Measurements from ENCODE around the gene HOXA13.

HOXA13 gene

GRCh38 chr7:27199849-27200760 is at the start of gene HOXA13:
TSS of gene HOXA13 (minus strand) at chr7:27200091. CDS start at chr7:27200077, 14 bp downstream.
- Histone ChIP-seq H2AFZ (ENCODE audit: low read depth, low read length) (peak within 1 kb of the TSS; percentile 99), H3K27me3 (ENCODE audit: low read depth, low read length) (no peaks in the 10 kb centered on the region), H3K9me3 (ENCODE audit: insufficient read depth, low read length) (no peaks in the 10 kb centered on the region), H3K4me3 (ENCODE audit: low read length) (peak within 1 kb of the TSS; percentile 56; the same call in 1 of the 2 replicates), H3K36me3 (replicated peaks; ENCODE audit: low read depth, low read length) (no peaks in the 10 kb centered on the region), H3K9ac (ENCODE audit: low read length) (peak within 1 kb of the TSS; percentile 39; the same call in 1 of the 2 replicates), H4K20me1 (ENCODE audit: insufficient read depth, low read length) (no peaks in the 10 kb centered on the region), H3K79me2 (ENCODE audit: low read length) (no peaks in the 10 kb centered on the region), H3K4me2 (ENCODE audit: low read length) (peak within 1 kb of the TSS; percentile 88), H3K27ac (ENCODE audit: low read length) (no peak within 1 kb of the TSS), H3K4me1 (ENCODE audit: low read length) (peaks cover 14% of the 10 kb centered on the region)
- TF ChIP-seq, protein P1, sequence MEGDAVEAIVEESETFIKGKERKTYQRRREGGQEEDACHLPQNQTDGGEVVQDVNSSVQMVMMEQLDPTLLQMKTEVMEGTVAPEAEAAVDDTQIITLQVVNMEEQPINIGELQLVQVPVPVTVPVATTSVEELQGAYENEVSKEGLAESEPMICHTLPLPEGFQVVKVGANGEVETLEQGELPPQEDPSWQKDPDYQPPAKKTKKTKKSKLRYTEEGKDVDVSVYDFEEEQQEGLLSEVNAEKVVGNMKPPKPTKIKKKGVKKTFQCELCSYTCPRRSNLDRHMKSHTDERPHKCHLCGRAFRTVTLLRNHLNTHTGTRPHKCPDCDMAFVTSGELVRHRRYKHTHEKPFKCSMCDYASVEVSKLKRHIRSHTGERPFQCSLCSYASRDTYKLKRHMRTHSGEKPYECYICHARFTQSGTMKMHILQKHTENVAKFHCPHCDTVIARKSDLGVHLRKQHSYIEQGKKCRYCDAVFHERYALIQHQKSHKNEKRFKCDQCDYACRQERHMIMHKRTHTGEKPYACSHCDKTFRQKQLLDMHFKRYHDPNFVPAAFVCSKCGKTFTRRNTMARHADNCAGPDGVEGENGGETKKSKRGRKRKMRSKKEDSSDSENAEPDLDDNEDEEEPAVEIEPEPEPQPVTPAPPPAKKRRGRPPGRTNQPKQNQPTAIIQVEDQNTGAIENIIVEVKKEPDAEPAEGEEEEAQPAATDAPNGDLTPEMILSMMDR (IDR thresholded peaks at IDR 0.05; ENCODE audit: low read depth, low read length): no peak

GRCh38 chr7:27248911-27249723 is 49.2 kb upstream of the HOXA13 start:
- Histone ChIP-seq H3K4me1 (ENCODE audit: low read length) (peaks cover 19% of the 10 kb centered on the region), H3K27ac (ENCODE audit: low read length) (peak overlapping the region; percentile 21), H3K4me3 (ENCODE audit: low read length) (peak overlapping the region; percentile 45), H3K9me3 (ENCODE audit: insufficient read depth, low read length) (no peaks in the 10 kb centered on the region), H2AFZ (ENCODE audit: low read depth, low read length) (peak overlapping the region; percentile 42; the same call in 1 of the 2 replicates), H3K9ac (ENCODE audit: low read length) (no peak overlapping the region), H3K27me3 (ENCODE audit: low read depth, low read length) (no peaks in the 10 kb centered on the region), H3K36me3 (replicated peaks; ENCODE audit: low read depth, low read length) (no peaks in the 10 kb centered on the region), H3K4me2 (ENCODE audit: low read length) (peak overlapping the region; percentile 65), H4K20me1 (ENCODE audit: insufficient read depth, low read length) (no peaks in the 10 kb centered on the region), H3K79me2 (ENCODE audit: low read length) (no peaks in the 10 kb centered on the region)
- TF ChIP-seq, protein P1 (IDR thresholded peaks at IDR 0.05; ENCODE audit: low read depth, low read length): no peak
- TF ChIP-seq EZH2phosphoT487 (IDR thresholded peaks at IDR 0.05; ENCODE audit: low read depth): no peak

GRCh38 chr7:27248427-27248806 is 48.5 kb upstream of the HOXA13 start:
- Histone ChIP-seq H3K4me1 (ENCODE audit: low read length) (peaks cover 18% of the 10 kb centered on the region), H3K9me3 (ENCODE audit: insufficient read depth, low read length) (no peaks in the 10 kb centered on the region), H3K27ac (ENCODE audit: low read length) (0 out of 2 replicates have a peak overlapping the region, but pooled peaks have one; percentile 21), H4K20me1 (ENCODE audit: insufficient read depth, low read length) (no peaks in the 10 kb centered on the region), H3K36me3 (replicated peaks; ENCODE audit: low read depth, low read length) (no peaks in the 10 kb centered on the region), H3K79me2 (ENCODE audit: low read length) (no peaks in the 10 kb centered on the region), H3K4me3 (ENCODE audit: low read length) (peak overlapping the region; percentile 45), H3K9ac (ENCODE audit: low read length) (no peak overlapping the region), H2AFZ (ENCODE audit: low read depth, low read length) (no peak overlapping the region), H3K4me2 (ENCODE audit: low read length) (peak overlapping the region; percentile 65), H3K27me3 (ENCODE audit: low read depth, low read length) (no peaks in the 10 kb centered on the region)
- TF ChIP-seq EZH2phosphoT487 (IDR thresholded peaks at IDR 0.05; ENCODE audit: low read depth): no peak
- TF ChIP-seq, protein P1 (IDR thresholded peaks at IDR 0.05; ENCODE audit: low read depth, low read length): no peak
